HepG2 (cell line): ENCODE results near the gene NSFL1C. TPM values are rescaled to one million over a fixed set of nuclear protein-coding genes. Genes with fewer than 3 reads are reported as not detected.

Experiments
- ARID5B ChIP-seq: IDR thresholded peaks from 2 replicates; pipeline ENCODE4 v1.4.0; 2020; ENCODE audit warnings: mild to moderate bottlenecking, missing genetic modification reagents
- CEBPG ChIP-seq: IDR thresholded peaks from 2 replicates; pipeline ENCODE4 v1.6.1; 2016
- FOXA1 ChIP-seq, 2 experiments: fragments of 450-650 bp in 1 of 2; sonication (generic) in 1 of 2; formaldehyde crosslinking in 1 of 2; IDR thresholded peaks; 2 replicates each; pipeline versions ENCODE4 v1.4.0 to v1.6.1; 2016 to 2020; ENCODE audit warnings: missing genetic modification reagents in 1 of 2
- FOXK1 ChIP-seq: sonication (generic); formaldehyde crosslinking; IDR thresholded peaks from 2 replicates; pipeline ENCODE4 v1.4.0; 2020; ENCODE audit warnings: low read depth, missing genetic modification reagents, borderline replicate concordance
- GTF2F1 ChIP-seq: fragments of 150-350 bp; IDR thresholded peaks from 2 replicates; pipeline ENCODE4 v1.6.1; 2014; ENCODE audit warnings: low read length
- HDAC2 ChIP-seq: sonication (generic); formaldehyde crosslinking; IDR thresholded peaks from 2 replicates; pipeline ENCODE4 v1.4.0; 2020; ENCODE audit warnings: missing genetic modification reagents
- JUN ChIP-seq: sonication (generic); formaldehyde crosslinking; IDR thresholded peaks from 2 replicates; pipeline ENCODE4 v1.4.0; 2020; ENCODE audit warnings: mild to moderate bottlenecking, missing genetic modification reagents
- KLF9 ChIP-seq: IDR thresholded peaks from 2 replicates; pipeline ENCODE4 v1.6.1; 2016; ENCODE audit warnings: low read depth
- LRRFIP1 ChIP-seq: sonication (generic); formaldehyde crosslinking; conservative IDR thresholded peaks from 2 replicates; pipeline ENCODE4 v1.4.0; 2020; ENCODE audit warnings: missing genetic modification reagents
- MBD4 ChIP-seq: IDR thresholded peaks from 2 replicates; pipeline ENCODE4 v1.6.1; 2012; ENCODE audit warnings: low read length, inconsistent platforms, borderline replicate concordance
- MNT ChIP-seq: fragments of 450-650 bp; IDR thresholded peaks from 2 replicates; pipeline ENCODE4 v1.6.1; 2016
- MZF1 ChIP-seq: sonication (generic); formaldehyde crosslinking; IDR thresholded peaks from 2 replicates; pipeline ENCODE4 v1.8.1; 2023; ENCODE audit warnings: mild to moderate bottlenecking, missing genetic modification reagents, borderline replicate concordance
- NRL ChIP-seq: sonication (generic); formaldehyde crosslinking; IDR thresholded peaks from 2 replicates; pipeline ENCODE4 v1.5.0; 2020; ENCODE audit warnings: missing genetic modification reagents, mild to moderate bottlenecking, moderate library complexity, borderline replicate concordance
- RNF2 ChIP-seq: fragments of 450-650 bp; conservative IDR thresholded peaks from 2 replicates; pipeline ENCODE4 v1.6.1; 2016; ENCODE audit warnings: low read depth
- SAFB2 ChIP-seq: sonication (generic); formaldehyde crosslinking; IDR thresholded peaks from 2 replicates; pipeline ENCODE4 v1.5.1; 2020; ENCODE audit warnings: missing genetic modification reagents, low read depth, mild to moderate bottlenecking, borderline replicate concordance
- SMARCC2 ChIP-seq: fragments of 450-650 bp; IDR thresholded peaks from 2 replicates; pipeline ENCODE4 v1.6.1; 2017; ENCODE audit warnings: antibody characterized with exemption, mild to moderate bottlenecking
- SP2 ChIP-seq: sonication (generic); formaldehyde crosslinking; IDR thresholded peaks from 2 replicates; pipeline ENCODE4 v1.5.1; 2020; ENCODE audit warnings: mild to moderate bottlenecking, missing genetic modification reagents
- SRF ChIP-seq: IDR thresholded peaks from 2 replicates; pipeline ENCODE4 v1.6.1; 2011; ENCODE audit warnings: mild to moderate bottlenecking, low read depth, low read length, moderate library complexity
- SYNCRIP ChIP-seq: fragments of 200-400 bp; formaldehyde crosslinking; IDR thresholded peaks from 2 replicates; pipeline ENCODE4 v1.6.1; 2018; ENCODE audit warnings: mild to moderate bottlenecking, low read depth, low read length; ENCODE audit not compliant: insufficient read depth
- ZBTB21 ChIP-seq: sonication (generic); formaldehyde crosslinking; IDR thresholded peaks from 2 replicates; pipeline ENCODE4 v1.4.0; 2020; ENCODE audit warnings: missing genetic modification reagents
- ZNF501 ChIP-seq: sonication (generic); formaldehyde crosslinking; IDR thresholded peaks from 2 replicates; pipeline ENCODE4 v1.5.1; 2020; ENCODE audit warnings: mild to moderate bottlenecking, moderate library complexity, missing genetic modification reagents
- ZSCAN9 ChIP-seq: IDR thresholded peaks from 2 replicates; pipeline ENCODE4 v1.6.1; 2016; ENCODE audit warnings: borderline replicate concordance
- polyA plus RNA-seq, 8 experiments: library from polyadenylated mRNA; depleted of rRNA in 3 of 8; stranded (reverse) in 7 of 8; unstranded in 1 of 8; fragments of >200 nt; fragmentation: Illumina TruSeq in 4 of 8; extraction: Trizol in 4 of 8; gene quantifications; 2 replicates each; pipeline versions ENCODE4 v1.2.1 to v1.2.3, GENCODE V29; 2011 to 2016; ENCODE audit warnings: low read depth in 4 of 8, missing spikeins in 1 of 8, mixed read lengths in 1 of 8; ENCODE audit not compliant: insufficient read depth in 1 of 8
- total RNA-seq, 5 experiments: library from RNA; depleted of rRNA; stranded (reverse); fragments of >200 nt; fragmentation: Illumina TruSeq; extraction: Trizol; gene quantifications; 2 replicates each; pipeline ENCODE4 v1.2.3, GENCODE V29; 2016; ENCODE audit warnings: low read depth in 1 of 5

The NSFL1C gene
- total and polyA plus RNA-seq, 2 of the 13 experiments (the other 11 are each of a cell fraction or from before 2014, with no cell fraction given): 22.9 to 62.7 TPM

- peak; percentile 63; the same call in 1 of the 2 replicates for TF ChIP-seq FOXK1
- peak; percentile 83; the same call in 1 of the 2 replicates for TF ChIP-seq SMARCC2
- TF ChIP-seq NRL (CRISPR knock-in tag): 0 out of 2 replicates have a peak, but pooled peaks have one; percentile 23
- no peak for TF ChIP-seq MNT
- 0 out of 2 replicates have a peak, but pooled peaks have one; percentile 53 for TF ChIP-seq ZSCAN9 (CRISPR knock-in tag)
- TF ChIP-seq MZF1: no peak
- TF ChIP-seq SP2 (CRISPR knock-in tag): no peak
- no peak for TF ChIP-seq KLF9 (CRISPR knock-in tag)
- TF ChIP-seq CEBPG (CRISPR knock-in tag): peak; percentile 29; the same call in 1 of the 2 replicates
- TF ChIP-seq FOXA1 (IDR thresholded peaks at IDR 0.05): no peak
- peak; percentile 22; the same call in 1 of the 2 replicates for TF ChIP-seq FOXA1 (CRISPR knock-in tag; IDR thresholded peaks at IDR 0.05)
- no peak for TF ChIP-seq LRRFIP1 (CRISPR knock-in tag)
- peak; percentile 58; the same call in 1 of the 2 replicates for TF ChIP-seq ZBTB21 (CRISPR knock-in tag)
- no peak for TF ChIP-seq SYNCRIP
- peak; percentile 72; the same call in 1 of the 2 replicates for TF ChIP-seq HDAC2
- no peak for TF ChIP-seq GTF2F1
- peak; percentile 68; the same call in 1 of the 2 replicates for TF ChIP-seq ZNF501
- TF ChIP-seq JUN (CRISPR knock-in tag): peak; percentile 98
- no peak for TF ChIP-seq SRF
- TF ChIP-seq SAFB2: no peak
- peak; percentile 86 for TF ChIP-seq RNF2
- no peak for TF ChIP-seq MBD4
- peak; percentile 95 for TF ChIP-seq ARID5B (CRISPR knock-in tag)
These were observed 50.8 kb downstream of the NSFL1C start (continued) for GRCh38 chr20:1415667-1416468.
